Measurements from ENCODE around the gene OR4N5. TPM values are rescaled to one million over a fixed set of nuclear protein-coding genes. Genes with fewer than 3 reads are reported as not detected.

Gene OR4N5
- total and polyA plus RNA-seq, 2 experiments from 2014 or later = not detected

GRCh38 chr14:20180486-20180885, 41.9 kb downstream of the OR4N5 start (continued):
- TF ChIP-seq ZNF462 (CRISPR knock-in tag; IDR thresholded peaks at IDR 0.05) (no peak), ZNF114 (CRISPR knock-in tag; IDR thresholded peaks at IDR 0.05) (no peak), JUNB (IDR thresholded peaks at IDR 0.05; ENCODE audit: unreplicated experiment) (no peak), NANOG (IDR thresholded peaks at IDR 0.05; ENCODE audit: borderline replicate concordance) (no peak), EZH2 (IDR thresholded peaks at IDR 0.05; ENCODE audit: low read depth, unreplicated experiment) (no peak), ZNF331 (CRISPR knock-in tag; IDR thresholded peaks at IDR 0.05; ENCODE audit: low read depth) (no peak), STAT1 (IDR thresholded peaks at IDR 0.05; ENCODE audit: unreplicated experiment) (no peak), EZH2phosphoT487 (IDR thresholded peaks at IDR 0.05; ENCODE audit: unreplicated experiment) (no peak)

- Histone ChIP-seq H3K27ac (ENCODE audit: low read depth) (no peak overlapping the region), H3K4me1 (ENCODE audit: insufficient read depth) (no peaks in the 10 kb centered on the region), H3K9me2 (ENCODE audit: insufficient read depth) (no peaks in the 10 kb centered on the region), H2AFZ (no peak overlapping the region), H3F3A (replicated peaks; ENCODE audit: low read depth) (no peaks in the 10 kb centered on the region), H4K20me1 (replicated peaks; ENCODE audit: insufficient read depth) (no peaks in the 10 kb centered on the region), H3K4me2 (no peak overlapping the region), H3K4me3 (no peak overlapping the region), H3K79me2 (replicated peaks; ENCODE audit: insufficient read depth) (no peaks in the 10 kb centered on the region), H3K36me3 (ENCODE audit: insufficient read depth) (no peaks in the 10 kb centered on the region), H3K27me3 (ENCODE audit: insufficient read depth) (no peaks in the 10 kb centered on the region)
- peaks cover 93% of the 10 kb centered on the region for H3K9me3 Mint-ChIP-seq
- no peak overlapping the region for H3K27ac Mint-ChIP-seq
- peaks cover 2% of the 10 kb centered on the region for H3K27me3 Mint-ChIP-seq (ENCODE audit: insufficient read depth, low read depth, poor library complexity)
- no peaks in the 10 kb centered on the region for H3K4me1 Mint-ChIP-seq
- DNase-seq (ENCODE audit: low spot score) = no peak
- ATAC-seq = no peak
- peaks cover 14% of the 10 kb centered on the region for H3K36me3 Mint-ChIP-seq (ENCODE audit: low read depth)
- no peak overlapping the region for H3K4me3 Mint-ChIP-seq
- TF ChIP-seq EZH2 (IDR thresholded peaks at IDR 0.05; ENCODE audit: low read depth, unreplicated experiment) (no peak), JUNB (IDR thresholded peaks at IDR 0.05; ENCODE audit: unreplicated experiment) (no peak), ZNF114 (CRISPR knock-in tag; IDR thresholded peaks at IDR 0.05) (no peak), NANOG (IDR thresholded peaks at IDR 0.05; ENCODE audit: borderline replicate concordance) (no peak), CTCF (conservative IDR thresholded peaks at IDR 0.05; ENCODE audit: low read depth in 2 of 2) (no peak), CREB1 (CRISPR knock-in tag; IDR thresholded peaks at IDR 0.05; ENCODE audit: low read depth) (no peak), POLR2AphosphoS5 (IDR thresholded peaks at IDR 0.05; ENCODE audit: low read depth) (no peak), ZNF331 (CRISPR knock-in tag; IDR thresholded peaks at IDR 0.05; ENCODE audit: low read depth) (no peak), ETS1 (IDR thresholded peaks at IDR 0.05) (no peak), EZH2phosphoT487 (IDR thresholded peaks at IDR 0.05; ENCODE audit: unreplicated experiment) (no peak), REST (IDR thresholded peaks at IDR 0.05; ENCODE audit: unreplicated experiment) (no peak), STAT1 (IDR thresholded peaks at IDR 0.05; ENCODE audit: unreplicated experiment) (no peak)
Measured at GRCh38 chr14:20184181-20184580, 45.6 kb downstream of the OR4N5 start.

Measured in GM23338 (cell line).